NCI-H446 (cell line): ENCODE data around the gene GATAD2A.

ENCODE experiments used
- DNase-seq, 2 experiments: peaks; one replicate each; lab custom pipeline; 2025; lab: John Stamatoyannopoulos, UW

Gene GATAD2A

DNA sequence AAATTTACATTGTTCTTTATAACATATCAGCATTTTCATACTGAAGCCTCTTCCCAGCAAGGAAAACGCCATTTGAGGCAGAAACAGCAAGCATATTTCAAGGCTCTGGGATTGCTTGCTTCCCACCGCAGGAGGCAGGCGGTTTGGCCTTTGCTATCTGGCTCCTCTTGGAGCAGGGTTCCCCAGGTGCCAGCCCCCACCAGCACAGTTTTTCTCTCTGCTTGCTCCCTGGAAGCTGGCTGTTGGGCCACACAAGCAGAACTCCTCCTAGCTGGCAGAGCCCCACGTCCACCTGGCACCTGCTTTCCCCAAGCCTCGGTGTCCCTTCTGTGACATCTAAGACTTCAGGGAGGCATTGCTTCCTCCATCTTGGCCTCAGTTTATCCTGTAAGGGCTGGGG, 16.7 kb downstream of the GATAD2A start:
- DNase-seq = no peak

GRCh38 chr19:19423322-19423721, 17.8 kb downstream of the GATAD2A start:
- DNase-seq = no peak

- peak in 1 of 2 experiments; percentile 48 for DNase-seq
Measured at GRCh38 chr19:19425170-19425875, 19.8 kb downstream of the GATAD2A start.

DNA sequence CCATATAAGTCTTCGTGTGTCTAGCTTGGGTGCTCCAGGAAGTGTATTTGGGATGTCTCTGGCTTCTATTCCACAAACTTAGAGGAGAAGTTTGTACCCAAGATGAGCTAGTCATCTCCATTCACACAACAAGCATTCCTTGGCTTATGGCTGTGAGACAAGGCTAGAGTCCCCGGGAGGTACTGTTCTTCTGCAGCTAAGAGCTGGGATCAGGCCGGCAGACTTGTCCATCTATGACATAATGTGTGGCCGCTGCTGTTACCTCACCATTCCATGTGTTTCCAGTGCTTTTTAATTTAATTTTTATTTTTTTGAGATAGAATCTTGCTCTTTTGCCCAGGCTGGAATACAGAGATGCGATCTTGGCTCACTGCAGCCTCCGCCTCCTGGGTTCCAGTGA, 20.7 kb downstream of the GATAD2A start:
- no peak for DNase-seq

DNA sequence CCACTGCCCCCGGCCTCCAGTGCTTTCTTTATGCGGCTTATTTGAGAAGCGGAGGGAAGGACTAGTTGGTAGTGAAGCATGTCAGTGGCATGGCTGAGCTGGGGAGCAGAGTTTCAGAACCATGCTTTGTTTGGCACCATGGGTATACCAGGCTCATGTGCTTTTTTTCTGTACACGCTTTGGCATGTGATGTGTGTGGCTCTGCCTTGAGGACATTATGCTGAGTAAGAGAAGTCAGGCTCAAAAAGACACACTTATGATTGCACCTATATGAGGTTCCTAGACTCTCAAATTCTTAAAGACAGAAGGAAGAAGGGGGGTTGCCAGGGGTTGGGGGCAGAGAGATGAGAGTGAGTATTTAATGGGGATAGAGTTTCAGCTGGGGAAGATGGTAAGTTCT, 21.3 kb downstream of the GATAD2A start:
- DNase-seq = no peak

GRCh38 chr19:19427302-19427701, 21.8 kb downstream of the GATAD2A start:
- DNase-seq = no peak

DNA sequence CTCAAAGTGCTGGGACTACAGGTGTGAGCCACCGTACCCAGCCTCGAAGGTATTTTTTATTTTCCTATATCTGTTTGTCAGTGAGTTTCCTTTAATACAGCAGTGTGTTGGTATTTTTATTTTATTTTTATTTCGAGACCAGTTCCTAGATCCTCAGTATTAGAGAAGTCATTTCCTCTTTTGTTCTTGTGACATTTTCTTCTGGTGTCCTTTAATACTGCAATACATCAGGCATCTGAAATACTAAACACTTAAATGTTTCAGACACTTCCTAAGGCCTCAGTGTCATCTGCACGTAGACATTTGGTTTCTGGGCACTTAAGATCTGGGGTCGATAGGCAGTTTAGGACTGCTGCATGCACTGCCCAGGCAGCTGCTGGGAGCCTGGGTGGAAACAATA, 22.5 kb downstream of the GATAD2A start:
- DNase-seq = no peak

GRCh38 chr19:19428746-19429145, 23.3 kb downstream of the GATAD2A start:
- no peak for DNase-seq

DNA sequence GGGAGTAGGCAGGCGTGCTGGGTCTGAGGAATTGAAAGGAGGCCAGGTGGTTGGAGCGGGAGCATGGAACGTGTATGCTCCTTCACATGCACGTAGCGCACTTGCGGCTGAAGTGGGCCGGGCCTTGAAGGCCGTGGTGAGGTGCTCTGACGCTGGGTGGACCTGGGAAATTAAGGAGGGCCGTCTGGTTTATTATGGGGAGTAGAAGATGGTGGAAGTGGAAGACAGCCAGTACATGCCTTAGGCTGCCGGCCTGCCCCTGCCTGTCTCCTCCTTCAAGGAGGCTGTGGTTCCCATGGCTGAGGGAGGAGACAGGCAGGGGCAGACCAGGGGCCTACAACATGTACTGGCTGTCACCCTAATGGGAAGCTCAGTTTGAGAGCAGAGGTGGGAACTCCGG, 23.9 kb downstream of the GATAD2A start:
- DNase-seq = no peak

GRCh38 chr19:19432732-19433131, 27.3 kb downstream of the GATAD2A start:
- DNase-seq = no peak

DNA sequence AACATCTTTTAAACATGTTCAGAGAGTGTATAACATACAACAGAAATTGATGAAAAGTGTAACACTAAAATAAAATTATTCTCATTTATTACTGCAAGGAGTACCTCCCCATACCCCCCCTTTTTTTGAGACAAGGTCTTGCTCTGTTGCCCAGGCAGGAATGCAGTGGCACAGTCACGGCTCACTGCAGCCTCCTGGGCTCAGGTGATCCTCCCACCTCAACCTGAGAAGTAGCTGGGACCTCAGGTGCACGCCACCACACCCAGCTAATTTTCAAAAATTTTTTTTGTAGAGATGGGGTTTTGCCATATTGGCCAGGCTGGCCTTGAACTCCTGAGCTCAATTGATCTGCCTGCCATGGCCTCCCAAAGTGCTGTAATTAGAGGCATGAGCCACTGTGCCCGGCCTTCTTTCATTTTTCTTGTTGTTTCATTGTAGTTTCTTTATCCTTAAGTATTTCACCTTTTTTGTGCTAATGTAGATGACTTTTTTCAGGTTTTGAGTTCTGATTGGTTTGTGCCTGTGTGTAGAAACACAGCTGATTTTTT, 28.3 kb downstream of the GATAD2A start:
- DNase-seq = no peak

GRCh38 chr19:19434483-19435045, 29.1 kb downstream of the GATAD2A start:
- no peak for DNase-seq

- DNase-seq = no peak
Measured at GRCh38 chr19:19436137-19436691, 30.7 kb downstream of the GATAD2A start.

GRCh38 chr19:19438366-19439175, 33.1 kb downstream of the GATAD2A start:
- no peak for DNase-seq

DNA sequence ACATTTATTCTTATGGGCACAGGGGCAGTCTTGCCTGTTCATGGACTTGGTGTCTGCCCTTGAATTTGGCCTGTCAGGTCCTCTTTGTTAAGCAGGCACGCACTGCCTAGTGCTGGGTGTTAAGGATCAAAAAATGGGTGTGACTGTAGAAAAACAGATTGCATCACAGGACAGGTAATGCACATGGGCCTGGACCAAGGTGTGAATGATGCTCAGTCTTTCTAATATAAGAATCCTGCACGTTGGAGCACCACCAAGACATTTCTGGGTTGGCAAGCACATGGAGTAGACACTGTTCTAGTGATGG, 33.7 kb downstream of the GATAD2A start:
- no peak for DNase-seq

- no peak for DNase-seq
Measured at GRCh38 chr19:19443283-19443682, 37.8 kb downstream of the GATAD2A start.

DNA sequence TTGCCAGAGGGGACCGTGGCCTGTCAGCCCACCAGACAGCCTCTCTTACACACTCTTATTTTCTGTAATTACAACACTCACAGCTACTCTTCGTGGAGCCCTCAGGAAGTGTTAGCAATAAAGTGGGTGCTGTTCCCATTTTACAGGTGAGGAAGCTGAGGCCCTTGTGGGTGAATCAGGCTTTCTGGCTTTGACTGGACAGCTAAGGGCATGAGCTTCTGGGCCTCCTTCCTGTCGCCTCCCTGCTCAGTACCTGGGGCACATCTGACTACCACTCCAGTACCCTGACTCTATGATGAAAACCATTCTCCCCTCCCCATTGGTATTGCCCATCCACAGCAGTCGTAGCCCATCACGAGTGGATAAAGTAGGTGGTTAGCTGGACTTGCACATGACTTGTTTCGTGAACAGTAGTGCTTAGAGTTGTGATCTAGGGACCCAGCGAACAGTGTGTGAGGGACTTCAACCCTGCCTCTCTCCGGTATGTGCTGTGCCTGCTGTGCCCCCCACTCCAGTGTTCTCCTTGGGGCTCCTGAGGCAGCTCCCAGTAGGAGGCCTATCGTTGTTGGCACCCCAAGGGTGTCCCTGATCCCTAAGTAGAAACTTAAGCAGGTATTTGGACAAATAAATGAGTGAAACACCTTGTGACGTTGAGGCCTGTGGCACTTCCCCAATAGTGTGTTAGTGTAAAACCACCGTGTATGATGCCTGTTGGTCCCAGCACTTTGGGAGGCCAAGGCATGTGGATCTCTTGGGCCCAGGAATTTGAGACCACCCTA, 38.6 kb downstream of the GATAD2A start:
- no peak for DNase-seq

- no peak for DNase-seq
Measured at GRCh38 chr19:19444681-19445155, 39.2 kb downstream of the GATAD2A start.

- DNase-seq = no peak
Measured at GRCh38 chr19:19445288-19445687, 39.8 kb downstream of the GATAD2A start.

DNA sequence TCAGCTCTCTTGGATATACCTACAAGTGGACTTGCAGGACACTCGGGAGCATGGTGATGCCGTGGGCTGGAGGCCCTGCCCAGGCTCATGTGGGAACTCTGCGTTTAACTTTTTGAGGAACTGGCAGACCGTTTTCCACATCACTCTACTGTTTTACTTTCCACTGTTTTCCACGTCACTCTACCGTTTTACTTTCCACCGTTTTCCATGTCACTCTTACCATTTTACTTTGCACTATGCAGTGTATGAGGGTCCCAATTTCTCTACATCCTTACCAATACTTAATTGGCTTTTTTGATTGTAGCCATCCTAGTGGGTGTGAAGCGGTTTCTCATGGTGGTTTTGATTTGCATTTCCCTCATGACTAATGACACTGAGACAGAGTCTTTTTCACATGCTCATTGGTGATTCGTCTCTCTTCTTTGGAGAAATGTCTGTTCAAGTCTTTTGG, 40.5 kb downstream of the GATAD2A start:
- no peak for DNase-seq

- no peak for DNase-seq
Measured at GRCh38 chr19:19446655-19447437, 41.4 kb downstream of the GATAD2A start.
